ENCODE data around the gene TTC9B.
"Not testable (repeated sequence)": the region's sequence is repeated elsewhere in the genome, so short reads cannot be mapped to it uniquely, and the experiment has no call there.

TTC9B gene

DNA sequence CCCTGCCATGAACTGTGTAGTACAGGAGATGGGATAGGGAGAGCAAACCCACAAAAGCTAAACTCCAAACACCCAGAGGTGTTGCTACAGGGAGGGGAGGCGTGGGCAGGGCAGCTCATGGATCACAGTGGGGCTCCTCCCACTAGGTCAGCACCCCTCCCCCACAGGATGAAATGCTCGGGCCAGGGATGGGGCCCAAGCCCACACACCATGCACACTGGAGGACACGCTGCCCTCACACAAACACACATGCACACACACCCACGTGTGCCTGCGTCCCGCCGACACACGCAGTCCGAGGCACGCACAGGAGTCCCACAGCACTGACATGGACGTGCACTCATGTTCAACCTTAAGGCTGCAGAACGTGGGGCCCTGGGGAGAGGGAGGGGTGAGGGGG lies 14.3 kb upstream of the TTC9B start:
- DNase-seq: no peak

DNA sequence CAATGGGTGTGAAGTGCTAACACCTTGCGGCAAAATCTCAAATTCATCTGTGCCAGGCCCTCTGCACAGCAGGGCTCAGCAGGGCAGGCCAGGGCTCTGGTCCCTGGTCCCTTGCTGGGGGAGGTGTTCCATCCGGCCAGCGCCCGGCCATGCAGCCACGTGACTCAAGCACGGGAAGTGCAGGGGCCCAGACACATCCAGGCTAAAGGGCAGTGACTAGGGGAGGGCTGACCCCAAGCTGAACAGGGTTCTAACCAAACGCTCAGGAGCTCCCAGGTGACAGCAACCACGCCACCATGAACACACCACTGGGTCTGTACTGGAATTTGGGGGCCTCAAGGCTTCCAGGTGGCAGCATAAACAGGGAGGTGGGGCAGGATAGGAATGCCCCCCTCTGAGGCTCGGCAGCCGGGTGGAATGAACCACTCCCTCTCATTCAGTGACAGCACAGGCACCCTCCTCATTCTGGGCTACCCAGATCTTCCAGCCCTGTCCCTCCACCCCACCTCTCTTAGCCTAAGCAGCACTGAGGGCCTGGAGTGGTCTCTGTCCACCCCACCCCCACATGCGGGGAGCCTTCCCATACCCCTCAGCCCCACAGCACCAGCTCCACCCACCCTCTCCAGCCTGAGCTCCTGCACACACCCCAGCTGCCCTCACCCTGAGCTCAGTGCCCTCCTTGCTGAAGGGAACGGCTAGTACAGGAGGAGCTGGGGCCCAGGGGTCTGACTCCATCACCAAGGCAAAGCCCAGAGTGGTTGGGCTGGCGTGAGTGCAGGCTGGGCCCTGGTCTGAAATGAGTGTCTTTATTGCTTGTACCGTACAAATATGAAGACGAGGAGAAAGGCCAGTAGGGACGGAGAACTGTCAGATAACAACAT lies 13.6 kb upstream of the TTC9B start:
- no peak for DNase-seq

- DNase-seq: no peak
Measured at GRCh38 chr19:40231057-40231456, 12.9 kb upstream of the TTC9B start.

- DNase-seq: no peak
Measured at GRCh38 chr19:40229926-40230417, 11.8 kb upstream of the TTC9B start.

DNA sequence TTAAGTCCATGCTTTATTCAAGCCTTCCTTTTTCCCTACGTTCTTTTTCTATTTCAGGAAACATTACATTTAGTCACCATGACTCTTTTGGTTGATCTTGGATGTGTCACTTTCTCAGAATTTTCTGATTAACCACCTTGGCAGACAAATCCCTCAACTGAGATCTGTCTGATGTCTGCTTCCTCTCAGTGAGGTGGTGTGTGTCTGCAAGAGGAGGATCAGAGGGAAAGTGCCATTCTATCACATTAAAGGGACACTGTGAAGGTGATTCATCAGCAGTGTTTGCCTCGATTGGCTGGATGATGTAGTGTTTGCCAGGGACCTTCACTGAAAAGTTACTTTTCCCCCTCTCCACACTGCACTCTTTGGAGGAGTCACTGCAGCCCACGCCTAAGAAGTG lies 11.3 kb upstream of the TTC9B start:
- DNase-seq: no peak

- DNase-seq: no peak
Measured at GRCh38 chr19:40228863-40229262, 10.7 kb upstream of the TTC9B start.

DNA sequence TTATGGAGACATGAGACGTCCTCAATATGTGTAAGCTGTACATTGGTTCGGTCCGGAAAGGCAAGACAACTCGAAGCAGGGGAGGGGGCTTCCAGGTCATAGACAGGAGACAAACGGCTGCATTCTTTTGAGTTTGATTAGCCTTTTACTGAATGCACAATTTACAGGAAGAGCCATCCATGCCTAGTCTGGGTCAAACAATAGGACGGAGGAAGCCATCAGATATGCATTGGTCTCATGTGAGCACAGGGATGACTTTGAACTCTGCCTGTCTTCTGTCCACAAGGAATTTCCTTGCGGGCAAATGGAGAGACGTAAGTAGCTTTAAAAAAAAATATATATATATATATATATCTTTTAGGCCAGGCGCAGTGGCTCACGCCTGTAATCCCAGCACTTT lies 10.2 kb upstream of the TTC9B start:
- DNase-seq: no peak

GRCh38 chr19:40225440-40226305 lies 7.5 kb upstream of the TTC9B start:
- no peak for DNase-seq

DNA sequence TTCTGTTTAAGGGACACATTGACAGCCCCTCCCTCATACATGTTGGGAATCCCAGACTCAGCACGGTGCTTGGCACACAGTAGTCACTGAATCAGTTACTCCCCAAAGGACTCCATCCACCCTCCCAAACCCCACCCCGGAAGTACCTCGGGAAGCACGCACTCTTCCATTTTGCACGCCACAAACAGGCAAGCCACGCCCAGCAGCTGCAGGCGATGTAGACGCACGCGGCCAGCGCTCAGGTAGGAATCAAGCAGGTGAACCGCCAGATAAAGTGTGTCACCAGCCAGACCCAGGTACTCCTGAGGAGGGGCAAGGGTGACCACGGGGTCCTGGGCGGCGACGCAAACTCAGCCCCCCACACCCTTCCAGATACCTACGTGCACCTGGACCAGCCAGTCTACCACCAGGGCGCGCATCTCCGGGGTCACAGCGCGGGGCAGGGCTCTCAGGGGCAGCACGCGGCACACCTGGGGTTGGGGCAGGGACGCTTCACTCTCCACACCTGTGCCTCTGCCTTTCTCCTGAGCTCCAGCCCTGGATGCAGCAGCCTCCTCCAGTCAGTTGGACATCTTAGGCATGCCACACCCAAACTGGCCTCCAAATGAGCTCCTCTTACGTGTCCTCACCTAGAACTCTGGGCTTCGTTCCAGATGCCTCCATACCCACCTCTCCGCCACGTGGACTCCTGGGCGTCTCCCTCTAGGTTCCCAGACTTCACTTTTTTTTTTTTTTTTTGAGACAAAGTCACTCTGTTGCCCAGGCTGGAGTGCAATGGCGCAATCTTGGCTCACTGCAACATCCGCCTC lies 6.4 kb upstream of the TTC9B start:
- no peak for DNase-seq

GRCh38 chr19:40223135-40223822 lies 5.1 kb upstream of the TTC9B start:
- DNase-seq: no peak

DNA sequence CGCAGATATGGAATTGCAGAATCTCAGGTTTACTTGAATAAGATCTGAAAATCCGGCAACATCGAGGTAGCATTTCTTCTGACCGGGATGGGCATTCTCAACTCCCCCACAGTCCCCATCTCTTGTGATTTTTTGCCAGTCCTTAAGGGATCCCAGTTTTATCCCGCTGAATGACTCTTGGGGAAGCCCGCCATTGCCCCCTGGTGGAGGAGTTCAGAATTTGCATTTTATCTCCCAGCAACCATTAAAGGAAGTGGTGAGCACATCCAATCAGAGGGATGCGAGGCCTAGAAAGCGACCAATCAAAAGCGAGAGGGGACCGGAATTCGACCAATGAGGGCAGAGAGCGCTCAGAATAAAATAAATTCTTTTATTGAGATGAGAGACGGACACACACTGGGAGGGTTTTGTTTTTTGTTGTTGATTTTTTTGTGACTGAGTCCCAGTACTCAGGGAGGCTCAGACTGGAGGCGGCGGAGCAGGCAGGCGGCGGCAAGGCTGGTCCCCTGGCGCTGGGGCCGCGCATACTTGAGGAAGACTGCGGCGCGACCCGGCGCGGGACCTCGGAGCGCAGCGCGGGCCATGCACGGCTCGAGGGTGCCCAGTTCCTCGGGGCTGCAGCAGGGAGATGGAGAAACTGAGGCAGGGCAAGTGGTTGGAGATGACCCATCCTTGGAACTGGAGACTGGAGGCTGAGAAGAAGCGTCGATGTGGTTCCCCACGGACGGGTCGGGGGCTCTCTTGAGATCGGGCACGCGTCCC lies 3.9 kb upstream of the TTC9B start:
- peak; percentile 73 for DNase-seq

- DNase-seq: no peak
Measured at GRCh38 chr19:40220674-40221073, 2.5 kb upstream of the TTC9B start.

GRCh38 chr19:40219721-40220276 lies 1.6 kb upstream of the TTC9B start:
- DNase-seq: no peak

GRCh38 chr19:40219029-40219428 lies 845 bp upstream of the TTC9B start:
- DNase-seq: not testable (repeated sequence)

DNA sequence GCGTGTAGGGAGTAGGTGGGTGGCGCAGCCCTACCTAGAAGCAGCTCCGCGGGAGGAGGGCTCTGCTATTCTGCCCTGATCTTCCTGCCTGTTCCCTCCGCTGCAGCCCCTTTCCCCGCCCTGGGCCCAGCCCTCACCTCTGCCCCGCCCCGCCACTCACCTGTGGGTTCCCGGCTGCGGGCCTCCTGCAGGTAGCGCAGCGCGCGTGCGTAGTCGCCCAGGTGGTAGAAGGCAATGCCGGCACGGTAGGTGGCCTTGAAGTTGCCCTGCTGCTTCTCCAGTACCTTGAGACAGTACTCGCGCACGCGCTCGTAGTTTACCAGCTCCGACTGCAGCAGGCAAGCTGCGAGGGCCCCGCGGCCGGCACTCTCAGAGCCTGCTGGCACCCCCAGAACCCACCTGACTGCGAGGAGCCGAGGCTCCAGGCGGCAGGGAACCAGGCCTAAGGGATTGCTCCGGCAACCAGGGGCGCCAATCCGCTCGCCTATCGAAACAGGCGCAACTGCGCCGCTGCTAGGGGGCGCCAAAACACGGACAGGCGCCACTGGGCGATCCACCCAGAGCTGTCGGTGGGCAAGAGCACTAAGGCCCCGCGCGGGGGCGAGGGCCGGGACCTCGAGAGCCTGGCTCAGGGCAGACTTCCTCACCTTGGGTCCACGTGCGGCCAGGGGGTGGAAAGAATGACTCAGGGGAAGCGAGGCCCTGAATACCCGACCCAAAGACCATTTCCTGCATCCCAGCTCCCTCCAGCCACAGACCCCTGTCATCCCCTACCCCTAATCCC lies 965 bp downstream of the TTC9B start:
- DNase-seq: peak; percentile 49

DNA sequence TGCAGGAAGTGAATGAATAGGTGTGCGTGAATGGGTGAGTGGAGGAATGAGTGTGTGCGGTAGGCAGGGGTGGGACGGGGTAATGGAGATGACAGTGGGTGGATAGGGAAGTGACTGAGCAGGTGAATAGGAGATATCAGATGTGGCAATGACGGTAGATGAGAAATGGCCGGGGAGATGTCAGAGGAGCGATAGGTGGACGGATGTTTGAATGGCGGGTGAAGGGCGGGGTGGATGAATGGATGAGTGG lies 1.5 kb downstream of the TTC9B start:
- DNase-seq: no peak

GRCh38 chr19:40216013-40216776 lies 2.0 kb downstream of the TTC9B start:
- DNase-seq: no peak

- no peak for DNase-seq
Measured at GRCh38 chr19:40214936-40215335, 3.2 kb downstream of the TTC9B start.

DNA sequence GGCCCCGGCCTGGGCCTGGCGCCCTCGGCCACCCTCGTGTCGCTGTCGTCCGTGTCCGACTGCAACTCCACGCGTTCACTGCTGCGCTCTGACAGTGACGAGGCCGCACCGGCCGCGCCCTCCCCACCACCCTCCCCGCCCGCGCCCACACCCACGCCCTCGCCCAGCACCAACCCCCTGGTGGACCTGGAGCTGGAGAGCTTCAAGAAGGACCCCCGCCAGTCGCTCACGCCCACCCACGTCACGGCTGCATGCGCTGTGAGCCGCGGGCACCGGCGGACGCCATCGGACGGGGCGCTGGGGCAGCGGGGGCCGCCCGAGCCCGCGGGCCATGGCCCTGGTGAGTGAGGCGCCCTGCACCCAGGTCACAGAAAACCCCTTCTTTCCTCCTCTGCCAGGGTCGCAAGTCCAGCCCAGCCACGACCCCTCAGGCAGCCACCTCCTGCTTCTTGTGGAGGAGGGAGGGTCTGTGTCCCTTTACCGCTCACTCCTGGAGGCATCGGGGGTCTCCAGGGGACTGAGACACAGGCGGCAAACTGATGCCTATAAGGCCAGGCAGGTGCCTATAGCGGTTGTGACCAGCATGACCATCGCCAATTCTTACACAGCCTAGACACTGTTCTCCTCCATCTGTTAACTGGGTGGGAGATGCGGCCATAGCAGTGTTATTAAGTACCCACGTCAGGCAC lies 4.2 kb downstream of the TTC9B start:
- DNase-seq: no peak

Measured in retina (tissue), 1 donor.